Vagina (tissue), 2 donors: ENCODE results near the gene KCNK1. TPM values are rescaled to one million over a fixed set of nuclear protein-coding genes. Genes with fewer than 3 reads are reported as not detected.
A peak's percentile ranks its signal among the peaks of the same experiment; 100 is the strongest.
"Not testable (repeated sequence)": the region's sequence is repeated elsewhere in the genome, so short reads cannot be mapped to it uniquely, and the experiment has no call there.

Source experiments
- DNase-seq, 2 donors: peaks; one replicate each; pipeline ENCODE4 v3.0.0-alpha.2; 2017; ENCODE audit errors: extremely low spot score in 2 of 2
- H3K27ac ChIP-seq: fragments of 200-600 bp; sonication (generic); one replicate; pipeline ENCODE4 v1.5.1; 2019
- H3K27me3 ChIP-seq: fragments of 200-600 bp; sonication (generic); one replicate; pipeline ENCODE4 v1.5.1; 2019
- H3K36me3 ChIP-seq, 2 donors: fragments of 200-600 bp; sonication (generic); one replicate each; pipeline ENCODE4 v1.5.1; 2017 to 2019
- H3K4me1 ChIP-seq: fragments of 200-600 bp; sonication (generic); one replicate; pipeline ENCODE4 v1.5.1; 2019
- H3K4me3 ChIP-seq, 2 donors: fragments of 200-600 bp; sonication (generic); 1 replicate in 1 of 2; 2 replicates in 1 of 2; pipeline ENCODE4 v1.5.1; 2016 to 2019
- H3K9me3 ChIP-seq: fragments of 200-600 bp; sonication (generic); one replicate; pipeline ENCODE4 v1.5.1; 2019
- CTCF ChIP-seq, 3 experiments: fragments of 450-650 bp in 2 of 3; fragments of 200-600 bp in 1 of 3; sonication (generic) in 1 of 3; IDR thresholded peaks; one replicate each; pipeline ENCODE4 v1.5.1; 2017 to 2019; ENCODE audit warnings: antibody characterized with exemption in 3 of 3, mild to moderate bottlenecking in 2 of 3, moderate library complexity in 2 of 3
- POLR2A ChIP-seq, 2 donors: fragments of 450-650 bp; IDR thresholded peaks; one replicate each; pipeline ENCODE4 v1.6.1; 2017; ENCODE audit warnings: antibody characterized with exemption in 2 of 2, mild to moderate bottlenecking in 2 of 2, moderate library complexity in 2 of 2
- POLR2AphosphoS5 ChIP-seq, 2 donors: sonication (generic); formaldehyde crosslinking; IDR thresholded peaks; one replicate each; pipeline ENCODE4 v1.9.0; 2017; ENCODE audit warnings: antibody characterized with exemption in 2 of 2, mild to moderate bottlenecking in 2 of 2, low read depth in 1 of 2; ENCODE audit not compliant: insufficient read depth in 1 of 2
- intact Hi-C: fragments of 100-400 bp; cut with DNase I; formaldehyde crosslinking; loops from one replicate; pipeline ENCODE4 v1.15.1; 2023
- total RNA-seq: library from RNA; depleted of rRNA; stranded (reverse); fragments of >200 nt; gene quantifications from one replicate; pipeline ENCODE4 v1.2.3, GENCODE V29; 2016

The KCNK1 gene
- total RNA-seq, 1 donor from 2014 or later: 11.3 TPM

GRCh38 chr1:233610628-233611027, 3.3 kb upstream of the KCNK1 start:
- H3K27me3 ChIP-seq: no peaks in the 10 kb centered on the region
- intact Hi-C loops: no loop called here

GRCh38 chr1:233611363-233611762, 2.5 kb upstream of the KCNK1 start:
- H3K4me3 ChIP-seq, H3K27ac ChIP-seq, H3K27me3 ChIP-seq, intact Hi-C loops, H3K9me3 ChIP-seq, H3K36me3 ChIP-seq, H3K4me1 ChIP-seq, DNase-seq: not testable (repeated sequence)

More at GRCh38 chr1:233610628-233611027, 3.3 kb upstream of the KCNK1 start:
- Histone ChIP-seq H3K36me3 (no peaks in the 10 kb centered on the region), H3K9me3 (no peaks in the 10 kb centered on the region), H3K27ac (no peak overlapping the region), H3K4me1 (peaks cover 8% of the 10 kb centered on the region), H3K4me3 (no peak overlapping the region)
- TF ChIP-seq CTCF (IDR thresholded peaks at IDR 0.05): no peak
- no peak for DNase-seq

GRCh38 chr1:233614173-233614742, 352 bp downstream of the KCNK1 start:
- TF ChIP-seq CTCF (IDR thresholded peaks at IDR 0.05) (no peak), POLR2A (IDR thresholded peaks at IDR 0.05) (no peak), POLR2AphosphoS5 (IDR thresholded peaks at IDR 0.05; ENCODE audit: insufficient read depth in 1 of 2, low read depth in 1 of 2) (no peak)

GRCh38 chr1:233614743-233615521, 1.0 kb downstream of the KCNK1 start:
- no peaks in the 10 kb centered on the region for H3K27me3 ChIP-seq
- H3K9me3 ChIP-seq: no peaks in the 10 kb centered on the region
- DNase-seq: peak in 1 of 2 donors; percentile 87
- H3K36me3 ChIP-seq: no peaks in the 10 kb centered on the region
- TF ChIP-seq POLR2A (IDR thresholded peaks at IDR 0.05) (no peak), CTCF (IDR thresholded peaks at IDR 0.05) (no peak), POLR2AphosphoS5 (IDR thresholded peaks at IDR 0.05; ENCODE audit: insufficient read depth in 1 of 2, low read depth in 1 of 2) (peak in 1 of 2 donors; percentile 43)
- H3K4me3 ChIP-seq: peak overlapping the region; percentile 79 to 81
- H3K27ac ChIP-seq: peak overlapping the region; percentile 87
- intact Hi-C loops: no loop called here
- H3K4me1 ChIP-seq: peaks cover 16% of the 10 kb centered on the region

More at GRCh38 chr1:233614173-233614742, 352 bp downstream of the KCNK1 start:
- Histone ChIP-seq H3K4me3 (peak overlapping the region; percentile 79 to 81), H3K36me3 (no peaks in the 10 kb centered on the region), H3K9me3 (no peaks in the 10 kb centered on the region), H3K4me1 (peaks cover 16% of the 10 kb centered on the region), H3K27me3 (no peaks in the 10 kb centered on the region), H3K27ac (peak overlapping the region; percentile 87)
- intact Hi-C loops: no loop called here
- peak in 1 of 2 donors; percentile 89 for DNase-seq

- H3K4me1 ChIP-seq: peaks cover 16% of the 10 kb centered on the region
- TF ChIP-seq POLR2AphosphoS5 (IDR thresholded peaks at IDR 0.05; ENCODE audit: insufficient read depth in 1 of 2, low read depth in 1 of 2) (no peak), POLR2A (IDR thresholded peaks at IDR 0.05) (no peak), CTCF (IDR thresholded peaks at IDR 0.05) (no peak)
- intact Hi-C loops: no loop called here
- H3K4me3 ChIP-seq: peak overlapping the region; percentile 79 to 81
- H3K36me3 ChIP-seq: no peaks in the 10 kb centered on the region
- DNase-seq: no peak
- H3K27me3 ChIP-seq: no peaks in the 10 kb centered on the region
- peak overlapping the region; percentile 87 for H3K27ac ChIP-seq
- H3K9me3 ChIP-seq: no peaks in the 10 kb centered on the region
Observed at GRCh38 chr1:233615571-233615970, 1.7 kb downstream of the KCNK1 start.
